SK-N-SH treated with all-trans-retinoic acid at 6 μM for 48 hours (cell line): Measurements from ENCODE around the gene NEIL1.
"Not testable (repeated sequence)": the region's sequence is repeated elsewhere in the genome, so short reads cannot be mapped to it uniquely, and the experiment has no call there.

ENCODE experiments used
- ATAC-seq: fragments of 200-7000 bp; cut with Tn5 transposase; 3 replicates; pipeline ENCODE4 v1.9.1; 2020; ENCODE audit warnings: mild to moderate bottlenecking, moderate library complexity
- ARNTL ChIP-seq: fragments of 450-650 bp; formaldehyde crosslinking; IDR thresholded peaks from 2 replicates; pipeline ENCODE4 v1.5.0; 2020; ENCODE audit warnings: low read depth, mild to moderate bottlenecking, moderate library complexity, borderline replicate concordance
- BACH2 ChIP-seq: fragments of 250-450 bp; sonication (Bioruptor Pico); IDR thresholded peaks from 2 replicates; pipeline ENCODE4 v1.9.0; 2021; ENCODE audit warnings: mild to moderate bottlenecking, borderline replicate concordance
- CREB5 ChIP-seq: fragments of 250-450 bp; sonication (Bioruptor Pico); IDR thresholded peaks from 2 replicates; pipeline ENCODE4 v1.5.1; 2020; ENCODE audit warnings: low read depth, mild to moderate bottlenecking, moderate library complexity
- CSDC2 ChIP-seq: fragments of 250-450 bp; sonication (Bioruptor Pico); IDR thresholded peaks from 2 replicates; pipeline ENCODE4 v1.5.0; 2020; ENCODE audit warnings: mild to moderate bottlenecking, moderate library complexity
- CSRNP3 ChIP-seq: fragments of 250-450 bp; sonication (Bioruptor Pico); IDR thresholded peaks from 2 replicates; pipeline ENCODE4 v1.5.1; 2021; ENCODE audit warnings: mild to moderate bottlenecking, moderate library complexity
- ESRRG ChIP-seq: fragments of 250-450 bp; sonication (Bioruptor Pico); IDR thresholded peaks from 2 replicates; pipeline ENCODE4 v1.6.1; 2021; ENCODE audit warnings: mild to moderate bottlenecking
- GLIS3 ChIP-seq: fragments of 250-450 bp; sonication (Bioruptor Pico); IDR thresholded peaks from 2 replicates; pipeline ENCODE4 v1.5.0; 2020; ENCODE audit warnings: mild to moderate bottlenecking, moderate library complexity
- OSR1 ChIP-seq: fragments of 250-450 bp; sonication (Bioruptor Pico); IDR thresholded peaks from 2 replicates; pipeline ENCODE4 v1.8.0; 2022; ENCODE audit warnings: moderate library complexity, mild to moderate bottlenecking, inconsistent platforms
- PATZ1 ChIP-seq: fragments of 250-450 bp; sonication (Bioruptor Pico); IDR thresholded peaks from 2 replicates; pipeline ENCODE4 v1.8.0; 2020; ENCODE audit warnings: mild to moderate bottlenecking, moderate library complexity, borderline replicate concordance
- POU6F1 ChIP-seq: fragments of 250-450 bp; sonication (Bioruptor Pico); IDR thresholded peaks from 2 replicates; pipeline ENCODE4 v1.8.0; 2021; ENCODE audit warnings: low read depth, mild to moderate bottlenecking, moderate library complexity, borderline replicate concordance
- PPARA ChIP-seq: fragments of 250-450 bp; sonication (Bioruptor Pico); IDR thresholded peaks from 2 replicates; pipeline ENCODE4 v1.5.0; 2020; ENCODE audit warnings: mild to moderate bottlenecking, borderline replicate concordance
- RARB ChIP-seq: fragments of 250-450 bp; sonication (Bioruptor Pico); IDR thresholded peaks from 2 replicates; pipeline ENCODE4 v1.8.0; 2021; ENCODE audit warnings: mild to moderate bottlenecking, moderate library complexity
- TCF4 ChIP-seq: fragments of 250-450 bp; sonication (Bioruptor Pico); IDR thresholded peaks from 2 replicates; pipeline ENCODE4 v1.8.0; 2021; ENCODE audit warnings: mild to moderate bottlenecking, moderate library complexity, borderline replicate concordance
- TOX ChIP-seq: fragments of 250-450 bp; sonication (Bioruptor Pico); IDR thresholded peaks from 2 replicates; pipeline ENCODE4 v1.8.0; 2021; ENCODE audit warnings: mild to moderate bottlenecking, moderate library complexity, borderline replicate concordance
- TSHZ2 ChIP-seq: fragments of 250-450 bp; sonication (Bioruptor Pico); IDR thresholded peaks from 2 replicates; pipeline ENCODE4 v1.5.0; 2020; ENCODE audit warnings: mild to moderate bottlenecking, moderate library complexity
- ZC3H10 ChIP-seq: fragments of 250-450 bp; sonication (Bioruptor Pico); IDR thresholded peaks from 2 replicates; pipeline ENCODE4 v1.5.1; 2021; ENCODE audit warnings: mild to moderate bottlenecking, moderate library complexity
- ZFP3 ChIP-seq: fragments of 250-450 bp; sonication (Bioruptor Pico); IDR thresholded peaks from 2 replicates; pipeline ENCODE4 v1.5.0; 2020; ENCODE audit warnings: mild to moderate bottlenecking, moderate library complexity
- ZFP30 ChIP-seq: fragments of 450-650 bp; formaldehyde crosslinking; IDR thresholded peaks from 2 replicates; pipeline ENCODE4 v1.5.0; 2022; ENCODE audit warnings: mild to moderate bottlenecking, moderate library complexity
- ZNF565 ChIP-seq: fragments of 450-650 bp; formaldehyde crosslinking; conservative IDR thresholded peaks from 2 replicates; pipeline ENCODE4 v1.5.0; 2020; ENCODE audit warnings: low read depth, mild to moderate bottlenecking, moderate library complexity
- ZNF70 ChIP-seq: fragments of 450-650 bp; formaldehyde crosslinking; IDR thresholded peaks from 2 replicates; pipeline ENCODE4 v1.5.0; 2020; ENCODE audit warnings: mild to moderate bottlenecking, moderate library complexity
- ZNF8 ChIP-seq: fragments of 450-650 bp; formaldehyde crosslinking; IDR thresholded peaks from 2 replicates; pipeline ENCODE4 v1.5.0; 2020; ENCODE audit warnings: mild to moderate bottlenecking, moderate library complexity

Gene NEIL1

GRCh38 chr15:75346796-75347221 is at the start of gene NEIL1:
Gene NEIL1, plus strand, starts transcription at chr15:75347039. Its CDS starts 1,867 bp downstream, at chr15:75348906.
- TF ChIP-seq POU6F1 (CRISPR knock-in tag) (no peak), GLIS3 (CRISPR knock-in tag) (no peak), ZFP30 (CRISPR knock-in tag) (no peak), ARNTL (CRISPR knock-in tag) (no peak), ZNF565 (no peak), ZFP3 (CRISPR knock-in tag) (no peak), ESRRG (CRISPR knock-in tag) (no peak), TSHZ2 (CRISPR knock-in tag) (no peak), RARB (CRISPR knock-in tag) (no peak), ZNF70 (no peak; the same call in 1 of the 2 replicates), PATZ1 (CRISPR knock-in tag) (no peak), CREB5 (no peak), PPARA (CRISPR knock-in tag) (no peak), OSR1 (no peak), ZC3H10 (CRISPR knock-in tag) (no peak), TOX (CRISPR knock-in tag) (no peak), ZNF8 (CRISPR knock-in tag) (no peak), BACH2 (no peak), CSDC2 (CRISPR knock-in tag) (no peak)
- no peak for ATAC-seq

- peak; percentile 85 for ATAC-seq
Measured at GRCh38 chr15:75298541-75299310, 48.1 kb upstream of the NEIL1 start.

- peak; percentile 95 for ATAC-seq
Measured at GRCh38 chr15:75299311-75299688, 47.5 kb upstream of the NEIL1 start.

- ATAC-seq = not testable (repeated sequence)
Measured at GRCh38 chr15:75300026-75300425, 46.8 kb upstream of the NEIL1 start.

- ATAC-seq = no peak
- TF ChIP-seq ZNF565 (no peak), GLIS3 (CRISPR knock-in tag) (no peak), CSDC2 (CRISPR knock-in tag) (no peak), ARNTL (CRISPR knock-in tag) (no peak), ZFP30 (CRISPR knock-in tag) (no peak), OSR1 (no peak), TCF4 (CRISPR knock-in tag) (no peak), TSHZ2 (CRISPR knock-in tag) (no peak), ZFP3 (CRISPR knock-in tag) (no peak), CSRNP3 (CRISPR knock-in tag) (no peak)
Measured at GRCh38 chr15:75302318-75302717, 44.5 kb upstream of the NEIL1 start.
